Activated CD8-positive, alpha-beta memory T cell treated with anti-CD3 and anti-CD28 coated beads for 4 hours (primary cell): ENCODE data around the gene SLC25A10.
A peak's percentile ranks its signal among the peaks of the same experiment; 100 is the strongest.
"Not testable (repeated sequence)": the region's sequence is repeated elsewhere in the genome, so short reads cannot be mapped to it uniquely, and the experiment has no call there.

Experiments used
- DNase-seq, 2 donors: peaks; one replicate each; pipeline ENCODE4 v3.0.0-alpha.2; 2020; ENCODE audit warnings: low read depth in 2 of 2

SLC25A10 gene, protein sequence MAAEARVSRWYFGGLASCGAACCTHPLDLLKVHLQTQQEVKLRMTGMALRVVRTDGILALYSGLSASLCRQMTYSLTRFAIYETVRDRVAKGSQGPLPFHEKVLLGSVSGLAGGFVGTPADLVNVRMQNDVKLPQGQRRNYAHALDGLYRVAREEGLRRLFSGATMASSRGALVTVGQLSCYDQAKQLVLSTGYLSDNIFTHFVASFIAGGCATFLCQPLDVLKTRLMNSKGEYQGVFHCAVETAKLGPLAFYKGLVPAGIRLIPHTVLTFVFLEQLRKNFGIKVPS

DNA sequence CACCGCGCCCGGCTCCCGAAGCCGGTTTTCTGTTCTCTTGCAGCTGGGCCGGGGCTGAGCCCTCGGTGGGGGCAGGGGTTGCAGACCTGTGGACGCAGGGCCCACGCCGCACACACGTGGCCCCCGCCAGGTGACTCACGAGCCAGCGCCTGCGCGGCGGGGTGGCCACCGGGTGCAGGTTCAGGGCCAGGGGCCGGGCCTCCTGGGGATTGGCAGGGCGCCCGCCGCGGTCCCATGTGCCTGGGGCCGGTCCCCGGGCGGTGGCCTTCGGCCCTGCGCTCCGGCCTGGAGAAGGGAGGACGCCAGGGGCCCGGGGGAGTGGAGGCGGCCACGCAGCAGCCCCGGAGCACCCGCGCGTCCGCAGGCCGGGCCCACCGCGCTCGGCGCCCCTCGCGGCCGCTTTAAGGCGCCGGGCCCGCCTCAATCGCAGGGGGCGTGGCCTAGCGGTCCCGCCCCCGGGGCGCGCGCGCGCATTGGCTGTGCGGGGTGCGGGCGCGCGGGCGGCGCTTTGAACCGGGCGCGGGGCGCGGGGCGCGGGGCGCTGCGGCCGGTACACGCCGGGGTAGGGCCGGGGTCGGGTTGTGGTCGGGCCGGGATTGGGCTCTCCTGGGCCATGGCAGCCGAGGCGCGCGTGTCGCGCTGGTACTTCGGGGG lies at the start of gene SLC25A10:
TSS of gene SLC25A10 (plus strand) at position 471 of the 654 bp plus-strand sequence. CDS start at position 614, 143 bp downstream.
- DNase-seq, result peak; percentile 64

DNA sequence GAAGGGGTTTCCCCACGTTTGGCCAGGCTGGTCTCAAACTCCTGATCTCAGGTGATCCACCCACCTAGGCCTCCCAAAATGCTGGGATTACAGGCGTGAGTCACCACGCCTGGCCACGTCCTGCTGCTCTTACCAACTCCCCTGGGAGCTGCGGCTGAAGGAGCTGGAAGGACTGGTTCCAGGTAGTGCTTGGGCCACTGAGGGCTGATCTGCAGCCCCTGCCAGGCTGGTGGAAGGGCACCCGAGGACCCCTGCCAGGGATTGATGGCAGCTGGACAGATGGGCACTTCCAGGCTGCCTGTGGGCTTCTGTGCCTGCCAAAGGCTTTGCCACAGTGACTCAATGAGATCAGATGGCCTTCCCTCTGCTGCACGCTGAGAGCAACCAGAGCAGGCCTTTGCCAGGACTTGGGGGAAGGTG lies 48.0 kb upstream of the SLC25A10 start:
- no peak for DNase-seq

- DNase-seq, result peak in 1 of 2 donors; percentile 44
Measured at GRCh38 chr17:81665205-81666091, 46.6 kb upstream of the SLC25A10 start.

DNA sequence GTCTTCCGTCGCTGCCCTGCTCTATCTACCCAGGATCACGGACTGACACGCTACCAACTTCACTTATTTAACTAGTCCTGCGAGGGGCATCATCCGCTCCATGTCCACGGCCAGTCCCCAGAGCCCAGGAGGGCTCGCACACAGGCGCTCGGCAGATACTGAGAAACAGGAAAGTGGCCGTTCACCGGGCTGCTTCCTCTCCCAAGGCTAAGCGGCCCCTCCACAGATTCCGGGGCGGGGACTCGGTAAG lies 46.1 kb upstream of the SLC25A10 start:
- no peak for DNase-seq

GRCh38 chr17:81666342-81667191 lies 45.5 kb upstream of the SLC25A10 start, which contains the start of the genes CCDC137 and OXLD1:
TSS of gene CCDC137 (plus strand) at chr17:81666737. CDS start at chr17:81666767, 30 bp downstream.
TSS of gene OXLD1 (minus strand) at chr17:81666605. CDS start at chr17:81666577, 28 bp downstream.
- DNase-seq, result peak; percentile 84 to 87

DNA sequence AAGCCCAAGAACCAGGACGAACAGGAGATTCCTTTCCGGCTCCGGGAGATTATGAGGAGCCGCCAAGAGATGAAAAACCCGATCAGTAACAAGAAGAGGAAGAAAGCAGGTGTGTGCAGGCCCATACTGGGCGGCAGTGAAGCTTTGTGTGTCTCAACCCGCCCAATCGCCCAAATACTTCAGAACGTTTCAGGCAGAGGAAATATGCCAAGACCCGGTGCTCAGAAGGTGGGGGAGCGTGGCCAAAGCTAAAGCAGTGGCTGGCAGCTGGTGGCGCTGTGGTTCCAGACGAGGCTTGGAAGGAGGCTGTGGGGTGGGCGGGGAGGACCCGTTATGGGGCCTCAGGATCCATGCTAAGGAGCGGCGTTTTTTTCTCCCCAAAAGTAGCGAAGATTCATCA lies 44.3 kb upstream of the SLC25A10 start:
- DNase-seq, result no peak

DNA sequence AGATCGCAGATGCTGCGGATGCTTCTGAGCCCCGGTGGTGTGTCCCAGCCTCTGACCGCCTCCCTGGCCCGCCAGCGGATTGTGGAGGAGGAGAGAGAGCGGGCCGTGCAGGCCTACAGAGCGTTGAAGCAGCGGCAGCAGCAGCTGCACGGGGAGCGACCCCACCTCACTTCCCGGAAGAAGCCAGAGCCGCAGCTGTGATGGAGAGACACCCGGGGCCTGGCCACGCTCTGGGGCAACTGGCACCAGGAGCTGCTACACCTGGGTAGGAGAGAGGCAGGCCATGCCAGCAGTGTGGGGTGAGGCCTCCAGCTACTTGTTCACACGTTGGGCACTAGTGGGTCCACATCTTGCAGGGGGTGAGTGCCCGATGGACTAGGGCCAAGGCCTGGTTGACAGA lies 39.6 kb upstream of the SLC25A10 start:
- DNase-seq, result no peak

- DNase-seq, result no peak
Measured at GRCh38 chr17:81672954-81673353, 39.1 kb upstream of the SLC25A10 start.

DNA sequence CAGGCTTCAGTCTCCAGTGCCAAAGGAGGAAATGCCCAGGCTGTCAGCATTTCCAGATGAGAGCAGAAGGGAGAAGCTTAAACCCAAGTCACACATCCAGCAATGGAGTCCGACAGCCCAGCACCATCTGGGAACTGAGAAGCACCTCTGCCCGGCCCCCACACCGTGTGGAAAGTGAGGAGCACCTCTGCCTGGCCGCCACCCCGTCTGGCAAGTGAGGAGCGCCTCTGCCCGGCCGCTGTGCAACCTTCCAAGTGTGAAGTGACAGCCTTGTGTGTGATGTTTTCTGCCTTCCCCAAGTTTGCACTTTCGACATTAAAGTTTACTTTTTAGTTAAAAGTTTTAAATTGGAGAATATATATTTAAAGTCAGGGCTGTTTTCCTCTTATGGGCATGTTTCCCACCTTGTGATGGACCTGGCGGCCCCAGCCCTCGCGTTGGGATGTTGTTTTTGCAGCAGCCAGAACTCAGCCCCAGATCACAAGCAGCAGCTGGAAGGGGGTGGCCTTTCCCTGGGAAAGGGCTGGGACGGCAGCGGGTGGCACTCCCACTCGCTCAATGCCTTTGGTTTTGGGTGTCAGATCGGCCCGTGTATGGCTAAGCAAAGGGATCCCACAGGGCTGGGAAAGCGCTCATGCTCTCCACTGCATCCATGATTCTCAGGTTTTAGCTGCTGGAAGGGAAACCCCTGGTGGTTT lies 38.4 kb upstream of the SLC25A10 start:
- no peak for DNase-seq

DNA sequence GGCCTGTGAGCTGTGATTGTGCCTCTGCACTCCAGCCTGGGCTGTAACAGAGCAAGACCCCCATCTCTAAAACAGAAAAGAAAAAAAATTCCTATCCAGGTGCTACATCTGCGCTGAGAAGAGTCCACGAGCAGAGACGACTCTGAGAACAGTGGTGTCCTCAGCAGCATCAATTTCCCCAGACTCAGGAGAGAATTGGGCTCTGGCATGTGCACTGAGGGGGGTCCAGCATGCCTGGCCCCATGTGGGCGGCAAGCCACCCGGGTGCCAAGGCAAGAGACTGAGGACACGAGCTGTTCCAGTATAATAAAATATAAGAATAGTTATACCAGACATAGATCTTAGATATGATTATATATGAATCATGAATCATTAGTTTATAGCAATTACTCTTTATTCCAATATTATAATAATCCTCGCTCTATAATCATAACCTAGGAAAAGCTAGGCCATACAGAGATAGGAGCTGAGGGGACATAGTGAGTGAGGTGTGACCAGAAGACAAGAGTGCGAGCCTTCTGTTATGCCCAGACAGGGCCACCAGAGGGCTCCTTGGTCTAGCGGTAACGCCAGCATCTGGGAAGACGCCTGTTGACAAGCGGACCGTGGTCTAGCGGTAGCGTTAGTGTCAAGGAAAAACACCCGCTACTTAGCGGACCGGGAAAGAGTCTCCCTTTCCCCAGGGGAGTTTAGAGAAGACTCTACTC lies 36.4 kb upstream of the SLC25A10 start:
- not testable (repeated sequence) for DNase-seq

GRCh38 chr17:81676906-81677305 lies 35.2 kb upstream of the SLC25A10 start:
- DNase-seq, result no peak

GRCh38 chr17:81680150-81680549 lies 31.9 kb upstream of the SLC25A10 start:
- no peak for DNase-seq

DNA sequence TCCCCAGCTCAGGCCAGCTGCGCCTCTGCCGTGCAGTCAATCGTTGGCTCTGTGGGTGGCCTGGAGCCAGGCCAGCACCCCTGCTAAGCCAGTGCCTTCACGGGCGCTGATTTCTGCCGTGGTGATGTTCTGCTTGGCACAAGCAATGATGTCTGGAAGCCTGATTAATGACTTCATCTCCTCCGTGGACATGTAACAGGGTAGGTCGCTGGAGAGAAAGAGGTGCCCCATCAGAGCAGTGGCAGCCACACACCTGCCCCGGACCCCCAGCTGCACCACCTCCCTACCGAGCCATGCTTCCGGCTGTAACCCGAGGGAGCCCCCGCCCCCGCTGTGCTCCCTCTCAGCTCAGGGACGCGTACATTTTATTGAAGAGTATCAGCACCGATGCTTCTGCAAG lies 30.4 kb upstream of the SLC25A10 start:
- DNase-seq, result no peak

DNA sequence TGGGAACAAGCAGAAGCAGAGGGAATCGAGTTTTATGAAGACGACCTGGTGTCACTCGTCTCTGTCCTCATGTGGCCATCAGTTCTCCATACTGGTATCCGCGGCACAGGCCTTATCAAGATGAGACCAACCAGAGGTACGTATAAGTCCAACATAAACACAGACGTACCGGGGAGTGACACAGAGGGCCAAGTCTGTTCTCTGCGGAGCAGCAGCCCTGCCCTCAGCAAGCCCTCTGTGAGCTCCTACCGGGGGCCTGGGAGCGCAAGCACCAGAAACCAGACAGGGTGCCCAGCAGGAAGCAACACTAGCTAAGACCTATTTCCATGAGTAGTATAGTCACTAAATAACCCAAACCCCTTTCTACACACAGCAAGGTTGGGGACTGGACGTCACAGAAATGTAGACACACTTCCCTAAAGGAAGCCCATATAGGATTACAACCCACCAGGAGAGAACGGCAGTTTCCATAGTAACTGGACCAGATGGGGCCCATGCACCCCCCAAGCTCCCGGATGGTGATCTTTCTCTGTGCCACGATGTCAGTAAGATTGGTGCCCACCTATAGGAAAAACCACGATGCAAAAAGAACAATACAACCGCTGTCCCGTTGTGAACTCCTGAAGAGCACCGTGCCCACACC lies 29.4 kb upstream of the SLC25A10 start:
- no peak for DNase-seq

- no peak for DNase-seq
Measured at GRCh38 chr17:81683208-81683583, 28.9 kb upstream of the SLC25A10 start.

DNA sequence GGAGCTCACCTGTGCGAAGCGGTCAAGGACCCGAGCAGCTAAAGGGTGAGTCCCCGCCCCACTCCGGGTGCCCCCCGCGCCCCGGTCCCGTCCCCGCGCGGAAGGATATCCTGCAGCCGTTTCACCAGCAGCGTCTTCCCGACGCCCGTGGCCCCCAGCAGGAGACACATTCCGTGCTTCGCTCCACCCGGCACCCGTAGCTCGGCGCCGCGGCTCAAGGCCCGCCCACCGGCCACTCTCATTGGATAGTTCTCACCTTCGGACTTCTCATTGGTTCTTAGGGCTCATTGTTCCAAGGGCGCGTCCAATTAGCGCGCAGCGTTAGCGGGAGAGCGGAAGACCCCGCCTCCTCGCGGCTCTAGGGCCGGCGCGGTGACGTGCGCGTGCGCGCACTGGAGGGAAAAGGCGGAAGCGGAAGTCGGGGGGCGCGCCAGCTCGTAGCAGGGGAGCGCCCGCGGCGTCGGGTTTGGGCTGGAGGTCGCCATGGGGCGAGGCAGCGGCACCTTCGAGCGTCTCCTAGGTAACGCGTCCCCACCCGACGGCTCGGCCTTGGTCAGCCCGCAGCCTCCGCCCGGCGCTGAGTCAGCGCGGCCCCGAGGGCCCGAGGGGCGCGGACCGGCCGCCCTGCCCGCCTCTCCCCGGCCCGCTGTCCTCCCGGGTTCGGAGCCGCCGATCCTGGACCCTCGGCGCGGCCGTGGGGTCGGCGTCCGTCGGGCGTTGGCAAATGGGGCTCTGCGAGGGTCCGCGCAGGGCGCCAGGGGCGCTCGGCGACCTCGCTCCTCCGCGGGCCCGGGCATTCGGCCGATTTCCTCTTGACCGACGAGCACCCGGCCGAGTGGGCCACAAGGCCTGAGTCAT lies 28.3 kb upstream of the SLC25A10 start, which contains the start of the genes ARL16 and HGS:
TSS of gene ARL16 (minus strand) at position 214 of the 858 bp plus-strand sequence. CDS start at position 170, 44 bp downstream.
TSS of gene HGS (plus strand) at position 428 of the 858 bp plus-strand sequence. CDS start at position 484, 56 bp downstream.
- peak; percentile 93 to 94 for DNase-seq

GRCh38 chr17:81684442-81684911 lies 27.6 kb upstream of the SLC25A10 start:
- no peak for DNase-seq

- DNase-seq, result peak in 1 of 2 donors; percentile 35
Measured at GRCh38 chr17:81685108-81685507, 27.0 kb upstream of the SLC25A10 start.
